ENCODE results near the gene LGI4.

DNA sequence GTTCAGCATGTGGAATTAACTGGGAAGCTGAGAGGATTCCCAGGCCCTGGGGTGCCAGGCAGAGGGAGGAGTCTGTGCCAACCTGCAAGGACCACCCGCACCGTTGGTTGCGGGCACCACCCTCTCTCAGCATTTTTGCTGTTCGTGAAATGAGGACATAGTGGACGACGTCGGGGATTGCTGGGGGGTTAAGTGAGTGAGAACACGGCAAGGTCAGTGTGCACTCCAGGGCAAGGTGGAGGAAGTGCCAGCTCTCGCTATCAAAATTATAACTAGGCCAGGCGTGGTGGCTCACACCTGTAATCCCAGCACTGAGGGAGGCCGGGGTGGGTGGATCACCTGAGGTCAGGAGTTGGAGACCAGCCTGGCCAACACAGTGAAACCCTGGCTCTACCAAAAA, 17.1 kb downstream of the LGI4 start:
- TF ChIP-seq, protein P1, sequence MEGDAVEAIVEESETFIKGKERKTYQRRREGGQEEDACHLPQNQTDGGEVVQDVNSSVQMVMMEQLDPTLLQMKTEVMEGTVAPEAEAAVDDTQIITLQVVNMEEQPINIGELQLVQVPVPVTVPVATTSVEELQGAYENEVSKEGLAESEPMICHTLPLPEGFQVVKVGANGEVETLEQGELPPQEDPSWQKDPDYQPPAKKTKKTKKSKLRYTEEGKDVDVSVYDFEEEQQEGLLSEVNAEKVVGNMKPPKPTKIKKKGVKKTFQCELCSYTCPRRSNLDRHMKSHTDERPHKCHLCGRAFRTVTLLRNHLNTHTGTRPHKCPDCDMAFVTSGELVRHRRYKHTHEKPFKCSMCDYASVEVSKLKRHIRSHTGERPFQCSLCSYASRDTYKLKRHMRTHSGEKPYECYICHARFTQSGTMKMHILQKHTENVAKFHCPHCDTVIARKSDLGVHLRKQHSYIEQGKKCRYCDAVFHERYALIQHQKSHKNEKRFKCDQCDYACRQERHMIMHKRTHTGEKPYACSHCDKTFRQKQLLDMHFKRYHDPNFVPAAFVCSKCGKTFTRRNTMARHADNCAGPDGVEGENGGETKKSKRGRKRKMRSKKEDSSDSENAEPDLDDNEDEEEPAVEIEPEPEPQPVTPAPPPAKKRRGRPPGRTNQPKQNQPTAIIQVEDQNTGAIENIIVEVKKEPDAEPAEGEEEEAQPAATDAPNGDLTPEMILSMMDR (IDR thresholded peaks at IDR 0.05; ENCODE audit: low read length): no peak
- TF ChIP-seq EZH2 (IDR thresholded peaks at IDR 0.05; ENCODE audit: borderline replicate concordance, low read length): no peak
